ENCODE results near the gene LETM1. TPM values are rescaled to one million over a fixed set of nuclear protein-coding genes. Genes with fewer than 3 reads are reported as not detected.

Gene LETM1
- total RNA-seq, 4 donors from 2014 or later, result 40.6 to 85.6 (median 72.8) TPM

GRCh38 chr4:1772853-1773538 is 83.0 kb downstream of the LETM1 start:
- H3K4me1 ChIP-seq, result peaks cover 36 to 92% (median 75%) of the 10 kb centered on the region in 3 donors
- H3K9me3 ChIP-seq, result no peaks in the 10 kb centered on the region
- no peaks in the 10 kb centered on the region for H3K36me3 ChIP-seq
- DNase-seq, result no peak
- no peak overlapping the region for H3K27ac ChIP-seq
- TF ChIP-seq CTCF (IDR thresholded peaks at IDR 0.05) (no peak), POLR2A (IDR thresholded peaks at IDR 0.05) (no peak)
- H3K27me3 ChIP-seq, result peaks cover 0 to 45% (median 0%) of the 10 kb centered on the region in 4 donors
- no CpG with 5 or more reads among the region's 30 CpGs for WGBS, 2 donors
- H3K4me3 ChIP-seq, result no peak overlapping the region
- intact Hi-C loops (cut with DNase I), result no loop called here

- Histone ChIP-seq H3K27ac (no peak overlapping the region), H3K9me3 (no peaks in the 10 kb centered on the region), H3K36me3 (no peaks in the 10 kb centered on the region), H3K27me3 (peaks cover 0 to 54% (median 0%) of the 10 kb centered on the region in 4 donors), H3K4me1 (peaks cover 48 to 90% (median 68%) of the 10 kb centered on the region in 3 donors), H3K4me3 (no peak overlapping the region)
- TF ChIP-seq CTCF (IDR thresholded peaks at IDR 0.05) (no peak), POLR2A (IDR thresholded peaks at IDR 0.05) (no peak)
- intact Hi-C loops (cut with DNase I), result no loop called here
- DNase-seq, result no peak
- WGBS, 2 donors, result 40% methylated on average over 2 of the region's 28 CpGs; no CpG with 5 or more reads in 1 of the 2 donors
Observed at GRCh38 chr4:1771555-1772305, 84.2 kb downstream of the LETM1 start.

GRCh38 chr4:1770791-1771231 is 85.1 kb downstream of the LETM1 start:
- 49 to 64% methylated on average over 3 to 4 of the region's 11 CpGs for WGBS, 2 donors
- no peak for DNase-seq
- H3K9me3 ChIP-seq, result no peaks in the 10 kb centered on the region
- no peak overlapping the region for H3K4me3 ChIP-seq
- H3K27ac ChIP-seq, result no peak overlapping the region
- peaks cover 57 to 90% (median 71%) of the 10 kb centered on the region in 3 donors for H3K4me1 ChIP-seq
- TF ChIP-seq POLR2A (IDR thresholded peaks at IDR 0.05) (no peak), CTCF (IDR thresholded peaks at IDR 0.05) (no peak)
- H3K27me3 ChIP-seq, result peaks cover 0 to 63% (median 0%) of the 10 kb centered on the region in 4 donors
- no peaks in the 10 kb centered on the region for H3K36me3 ChIP-seq
- intact Hi-C loops (cut with DNase I), result no loop called here

- Histone ChIP-seq H3K27me3 (peaks cover 0 to 68% (median 0%) of the 10 kb centered on the region in 4 donors), H3K9me3 (no peaks in the 10 kb centered on the region), H3K4me3 (no peak overlapping the region), H3K36me3 (no peaks in the 10 kb centered on the region), H3K4me1 (peaks cover 57 to 90% (median 71%) of the 10 kb centered on the region in 3 donors), H3K27ac (no peak overlapping the region)
- WGBS, 2 donors, result 25% methylated on average over 4 of the region's 33 CpGs; no CpG with 5 or more reads in 1 of the 2 donors
- intact Hi-C loops (cut with DNase I), result no loop called here
- TF ChIP-seq POLR2A (IDR thresholded peaks at IDR 0.05), result no peak
- TF ChIP-seq CTCF (IDR thresholded peaks at IDR 0.05), result no peak
- no peak for DNase-seq
Observed at GRCh38 chr4:1770245-1770644, 85.7 kb downstream of the LETM1 start.

- no peak for DNase-seq
- Histone ChIP-seq H3K27ac (peak overlapping the region in 1 of 4 donors; percentile 76), H3K4me1 (peaks cover 57 to 91% (median 71%) of the 10 kb centered on the region in 3 donors), H3K9me3 (no peaks in the 10 kb centered on the region), H3K27me3 (peaks cover 0 to 73% (median 0%) of the 10 kb centered on the region in 4 donors), H3K36me3 (no peaks in the 10 kb centered on the region), H3K4me3 (no peak overlapping the region)
- TF ChIP-seq CTCF (IDR thresholded peaks at IDR 0.05), result no peak
- no peak for TF ChIP-seq POLR2A (IDR thresholded peaks at IDR 0.05)
- intact Hi-C loops (cut with DNase I), result no loop called here
- 57% methylated on average over 1 of the region's 6 CpGs; no CpG with 5 or more reads in 1 of the 2 donors for WGBS, 2 donors
Observed at GRCh38 chr4:1769692-1770091, 86.3 kb downstream of the LETM1 start.
